GM18508 (cell line): Measurements from ENCODE around the gene SYTL3.
"Not testable (repeated sequence)": the region's sequence is repeated elsewhere in the genome, so short reads cannot be mapped to it uniquely, and the experiment has no call there.

Source experiments
- ATAC-seq: cut with Tn5 transposase; IDR thresholded peaks from one replicate; pipeline ENCODE4 v1.9.1; 2021; ENCODE audit warnings: moderate number of reproducible peaks; ENCODE audit not compliant: insufficient read depth, unreplicated experiment

Gene SYTL3

DNA sequence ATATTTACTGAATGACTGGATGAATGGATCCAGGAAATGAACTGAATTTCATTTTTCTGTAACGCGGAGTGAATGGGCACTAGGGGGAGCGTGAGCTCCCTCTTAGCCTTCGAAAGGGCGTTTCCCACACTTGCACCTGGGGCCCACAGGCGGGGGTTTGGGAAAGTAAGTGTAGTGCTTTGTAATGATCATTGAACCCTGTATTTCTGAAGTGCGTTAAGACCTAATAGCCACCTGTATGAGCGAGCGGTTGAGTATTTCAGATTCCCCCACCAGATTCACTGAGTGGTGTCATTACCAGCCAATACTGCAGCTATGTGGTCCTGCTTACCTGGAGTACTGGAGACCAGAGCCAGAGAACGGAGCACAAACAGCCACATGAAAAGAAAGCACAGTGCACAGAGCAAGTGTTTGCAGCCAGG lies 10.5 kb downstream of the SYTL3 start:
- ATAC-seq: no peak

DNA sequence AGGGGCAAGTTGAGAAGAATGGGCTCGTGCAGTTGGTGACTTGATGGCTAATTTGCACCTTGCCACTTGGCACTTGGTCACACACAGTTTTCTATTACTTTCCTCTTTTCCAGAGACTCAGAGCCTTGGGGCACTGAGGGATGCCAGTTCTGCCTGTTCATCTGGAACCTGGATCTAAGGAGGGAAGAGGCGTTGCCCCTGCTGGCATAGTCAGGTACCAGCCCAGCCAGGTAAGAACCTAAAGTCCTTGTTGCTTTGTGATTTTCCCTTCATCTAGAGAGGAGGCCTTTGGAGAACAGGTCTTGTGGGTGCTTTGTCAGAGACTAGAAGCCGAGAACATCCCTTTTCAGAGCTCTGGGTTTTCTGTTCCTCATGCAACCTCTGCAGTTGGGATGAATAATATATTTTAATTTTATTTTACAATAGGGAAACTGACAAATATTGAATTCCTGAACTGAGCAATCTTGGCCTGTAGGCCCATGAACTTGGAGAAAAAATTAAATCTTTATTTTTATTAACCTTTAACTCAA lies 11.4 kb downstream of the SYTL3 start:
- no peak for ATAC-seq

DNA sequence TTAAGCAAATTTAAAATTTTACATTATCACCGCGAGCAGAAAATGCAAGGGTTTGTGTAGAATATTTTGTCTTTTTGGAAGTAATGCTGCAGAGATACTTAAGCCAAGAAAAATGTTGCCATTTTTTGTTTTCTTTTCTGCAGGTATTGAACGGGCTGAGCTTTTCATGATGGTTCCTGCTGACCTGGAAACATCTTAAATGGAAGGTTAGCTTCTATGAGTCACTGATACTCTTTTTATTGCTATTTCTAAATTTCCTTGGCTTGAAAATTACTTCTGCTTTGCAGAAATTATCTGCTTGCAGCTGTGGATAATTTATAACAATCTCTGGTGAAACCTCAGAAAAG lies 12.7 kb downstream of the SYTL3 start:
- ATAC-seq: no peak

DNA sequence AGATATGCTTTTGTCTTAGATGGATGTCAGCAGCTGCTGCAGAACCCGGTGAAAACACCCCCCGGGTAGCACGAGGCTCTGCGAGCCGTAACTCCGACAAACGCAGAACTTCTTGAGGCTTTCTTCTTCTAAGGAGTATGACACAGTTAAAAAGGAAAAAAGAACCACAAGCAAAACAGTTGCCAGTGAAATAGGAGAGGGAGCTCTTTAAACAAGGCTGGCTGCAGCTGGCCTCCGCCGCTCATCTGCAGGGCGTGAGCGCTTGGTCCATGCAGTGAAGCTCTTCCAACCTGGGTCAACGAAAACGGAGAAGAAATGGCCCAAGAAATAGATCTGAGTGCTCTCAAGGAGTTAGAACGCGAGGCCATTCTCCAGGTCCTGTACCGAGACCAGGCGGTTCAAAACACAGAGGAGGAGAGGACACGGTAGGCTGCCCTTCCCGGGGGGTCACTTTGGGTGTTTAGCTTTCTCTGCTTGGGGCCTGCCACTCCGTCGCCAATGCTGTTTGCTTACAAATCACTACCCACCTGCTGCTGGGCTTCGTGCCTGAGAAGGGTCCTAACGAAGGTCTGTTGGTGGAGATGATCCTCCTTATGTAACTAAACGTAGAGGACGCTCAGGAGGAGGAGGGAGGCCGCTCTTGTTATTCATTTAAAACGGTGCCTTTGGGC lies 13.2 kb downstream of the SYTL3 start:
- ATAC-seq: no peak

DNA sequence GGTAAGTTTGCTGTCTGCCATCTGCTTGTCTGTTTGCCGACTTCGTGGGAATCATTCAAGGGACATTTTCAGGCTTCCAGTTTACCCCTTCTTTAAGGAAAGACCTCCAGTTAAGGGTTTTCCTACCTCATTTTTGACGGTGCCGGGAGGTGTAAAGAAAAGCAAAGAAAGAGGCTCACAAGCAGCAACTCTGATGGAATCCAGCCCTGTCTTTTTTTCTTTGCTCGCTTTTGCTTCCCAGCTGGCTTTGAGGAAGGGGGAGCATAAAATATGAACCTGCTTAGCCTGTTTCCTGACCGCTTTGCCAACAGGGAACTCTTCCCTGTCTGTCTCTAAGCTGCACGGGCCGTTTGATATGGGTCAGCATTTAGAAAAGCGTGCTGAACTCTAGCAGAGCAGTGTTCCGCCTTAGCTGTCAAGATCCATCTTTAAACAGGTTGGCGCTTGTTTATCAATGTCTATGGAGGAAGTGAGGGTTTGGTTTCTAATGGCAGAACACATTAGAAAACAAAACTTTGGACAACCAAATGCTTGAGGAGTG lies 13.8 kb downstream of the SYTL3 start:
- no peak for ATAC-seq

DNA sequence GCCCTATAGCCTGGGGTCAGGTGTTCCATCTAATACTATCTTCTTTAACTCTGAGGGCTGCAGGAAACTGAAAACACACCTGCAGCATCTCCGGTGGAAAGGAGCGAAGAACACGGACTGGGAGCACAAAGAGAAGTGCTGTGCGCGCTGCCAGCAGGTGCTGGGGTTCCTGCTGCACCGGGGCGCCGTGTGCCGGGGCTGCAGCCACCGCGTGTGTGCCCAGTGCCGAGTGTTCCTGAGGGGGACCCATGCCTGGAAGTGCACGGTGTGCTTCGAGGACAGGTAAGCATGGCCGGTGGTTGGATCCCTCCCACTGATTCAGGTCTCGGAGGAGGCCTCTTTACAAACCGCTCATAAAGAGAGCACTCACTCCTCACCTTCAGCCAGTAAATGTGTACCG lies 15.5 kb downstream of the SYTL3 start:
- no peak for ATAC-seq

DNA sequence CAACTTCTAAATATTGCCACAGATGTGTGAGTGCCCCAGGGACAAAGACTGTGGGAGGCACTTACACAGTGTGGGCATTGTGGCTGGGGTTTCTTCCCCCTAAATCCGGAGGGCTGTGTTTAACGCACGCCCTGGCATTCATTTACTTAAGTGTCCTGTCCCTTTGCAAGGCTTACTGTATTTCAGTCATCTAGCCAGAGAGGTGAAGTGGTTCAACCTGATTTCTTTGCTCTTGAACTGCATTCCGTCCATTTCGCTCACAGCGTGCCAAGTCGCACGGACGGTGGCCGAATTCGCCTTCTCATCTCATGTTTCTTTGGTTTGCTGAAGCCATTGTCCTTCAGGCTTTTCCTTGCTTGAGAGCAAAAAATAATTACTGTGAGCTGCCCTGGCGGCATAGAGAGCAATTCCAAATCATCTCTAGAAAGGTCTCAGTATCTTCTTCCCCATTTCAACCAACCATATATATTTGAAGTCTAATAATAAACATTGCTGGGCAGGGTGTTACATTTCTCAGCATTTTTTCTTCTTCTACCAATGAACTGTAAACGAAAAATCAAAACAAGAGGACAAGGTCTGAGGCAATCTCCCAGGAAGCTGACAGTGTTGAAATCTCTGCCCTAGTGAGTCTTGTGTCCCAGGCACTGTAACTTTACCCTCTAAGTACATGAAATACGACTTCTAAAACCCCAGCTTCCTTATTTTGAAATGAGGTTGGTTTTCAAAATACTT lies 16.9 kb downstream of the SYTL3 start:
- ATAC-seq: no peak

DNA sequence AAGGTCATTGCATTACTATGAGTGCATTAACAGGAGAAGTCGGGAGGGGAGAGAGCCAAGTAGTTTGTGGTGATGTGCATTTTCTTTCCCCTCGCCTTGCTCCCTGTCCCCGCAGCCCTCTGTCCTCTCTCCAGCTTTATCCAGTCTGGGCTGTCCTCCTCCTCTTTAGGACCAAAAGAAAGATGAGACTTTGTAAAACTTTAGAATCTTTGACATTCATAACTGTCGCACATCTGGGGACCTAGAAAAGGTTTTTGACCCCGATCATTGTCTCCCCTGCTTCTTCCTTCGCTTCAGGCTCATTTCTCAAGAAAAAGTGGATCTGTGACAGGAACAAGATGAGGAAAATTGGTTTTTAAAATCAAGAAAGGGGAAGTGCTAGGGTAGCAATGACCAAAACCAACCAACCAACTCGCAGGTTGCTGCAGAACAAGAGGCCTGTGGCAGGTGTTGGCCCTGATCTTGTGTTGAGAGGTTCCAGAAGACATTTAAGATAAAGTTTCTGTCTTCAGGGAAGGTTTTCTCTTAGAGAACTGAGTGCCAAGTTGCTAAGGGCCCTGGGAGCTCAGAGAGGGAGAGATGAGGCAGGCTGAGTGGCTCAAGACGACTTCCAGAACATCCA lies 17.6 kb downstream of the SYTL3 start:
- ATAC-seq: no peak

DNA sequence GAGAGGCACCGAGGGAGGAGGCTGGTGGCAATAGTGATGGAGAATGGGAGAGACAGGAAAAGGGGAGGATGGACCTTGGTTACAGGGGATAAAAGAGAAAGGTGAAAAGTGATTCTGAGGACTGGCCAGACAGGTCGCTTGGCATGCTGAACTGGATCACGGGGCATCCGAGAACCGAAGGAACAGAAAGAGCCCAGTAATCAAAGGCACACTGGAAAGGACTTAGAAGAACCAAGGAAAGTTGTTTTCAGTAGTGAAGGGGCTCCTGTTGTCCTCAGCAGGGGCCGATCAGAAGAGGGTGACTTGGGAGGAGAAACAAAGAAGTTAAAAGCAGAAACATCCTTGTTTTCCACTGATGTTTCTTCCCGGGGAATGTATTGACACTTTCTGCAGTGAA lies 18.9 kb downstream of the SYTL3 start:
- ATAC-seq: no peak

DNA sequence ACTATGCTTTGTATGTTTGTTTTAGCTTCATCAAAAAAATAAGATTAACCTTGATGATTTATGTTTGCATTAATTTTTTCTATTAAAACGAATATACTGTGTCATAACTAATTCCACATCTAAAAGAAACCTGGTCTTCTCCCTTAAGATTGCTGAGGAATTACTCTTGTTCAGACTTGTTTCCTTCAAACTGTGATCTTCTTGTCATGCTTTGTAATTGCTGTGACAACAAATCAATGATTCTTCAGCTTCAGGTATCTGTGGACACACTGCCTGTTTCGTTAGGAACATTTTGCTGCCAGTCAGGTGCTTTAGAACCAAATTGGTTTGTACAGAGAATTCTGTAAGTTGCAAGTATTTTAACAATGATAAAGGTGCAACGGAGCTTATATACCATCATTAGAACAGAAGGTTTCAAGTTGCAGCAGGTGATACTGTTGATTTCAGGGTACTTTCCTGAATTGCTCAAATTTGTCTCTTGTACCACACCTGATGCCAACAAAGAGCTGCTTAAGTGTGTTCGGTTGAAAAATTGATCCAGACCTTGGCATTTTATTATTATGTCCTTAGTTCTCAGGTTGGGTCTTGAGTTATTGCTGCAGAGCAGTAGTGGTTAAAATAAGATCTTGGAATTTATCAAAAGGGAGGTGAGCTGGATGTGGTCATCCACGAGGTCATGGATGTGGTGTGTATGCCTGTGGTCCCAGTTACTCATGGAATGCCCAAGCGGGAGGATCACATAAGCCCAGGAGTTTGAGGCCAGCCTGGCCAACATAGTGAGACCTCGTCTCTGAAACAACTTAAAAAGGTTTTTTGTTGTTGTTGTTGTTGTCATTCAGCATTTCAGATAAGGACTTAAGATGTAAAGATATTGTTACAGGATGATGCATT lies 19.5 kb downstream of the SYTL3 start:
- no peak for ATAC-seq

DNA sequence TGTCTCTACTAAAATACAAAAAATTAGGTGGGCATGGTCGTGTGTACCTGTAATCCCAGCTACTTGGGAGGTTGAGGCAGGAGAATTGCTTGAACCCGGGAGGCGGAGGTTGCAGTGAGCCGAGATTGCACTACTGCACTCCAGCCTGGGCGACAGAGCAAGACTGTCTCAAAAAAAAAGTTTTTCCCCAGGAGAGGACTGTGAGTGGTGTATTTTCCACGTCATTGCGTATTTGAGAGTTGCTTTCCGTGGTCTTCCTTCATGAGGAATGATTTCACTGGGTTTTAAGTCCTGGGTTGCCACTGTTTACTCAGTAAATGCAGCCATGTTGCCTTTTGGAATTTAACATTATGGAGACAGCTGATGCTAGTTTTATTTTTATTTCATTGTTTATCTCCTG lies 22.3 kb downstream of the SYTL3 start:
- not testable (repeated sequence) for ATAC-seq

DNA sequence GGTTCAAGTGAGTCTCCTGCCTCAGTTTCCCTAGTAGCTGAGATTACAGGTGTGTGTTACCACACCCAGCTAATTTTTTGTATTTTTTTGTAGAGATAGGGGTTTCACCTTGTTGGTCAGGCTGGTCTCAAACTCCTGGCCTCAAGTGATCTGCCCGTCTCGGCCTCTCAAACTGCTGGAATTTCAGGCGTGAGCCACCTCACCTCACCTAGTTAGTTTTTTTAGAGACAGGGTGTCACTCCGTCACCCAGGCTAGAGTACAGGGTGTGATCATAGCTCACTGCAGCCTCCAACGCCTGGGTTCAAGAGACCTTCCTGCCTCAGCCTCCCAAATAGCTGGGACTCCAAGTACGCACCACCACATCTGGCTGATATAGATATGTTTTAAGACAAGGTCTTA lies 22.9 kb downstream of the SYTL3 start:
- ATAC-seq: no peak

DNA sequence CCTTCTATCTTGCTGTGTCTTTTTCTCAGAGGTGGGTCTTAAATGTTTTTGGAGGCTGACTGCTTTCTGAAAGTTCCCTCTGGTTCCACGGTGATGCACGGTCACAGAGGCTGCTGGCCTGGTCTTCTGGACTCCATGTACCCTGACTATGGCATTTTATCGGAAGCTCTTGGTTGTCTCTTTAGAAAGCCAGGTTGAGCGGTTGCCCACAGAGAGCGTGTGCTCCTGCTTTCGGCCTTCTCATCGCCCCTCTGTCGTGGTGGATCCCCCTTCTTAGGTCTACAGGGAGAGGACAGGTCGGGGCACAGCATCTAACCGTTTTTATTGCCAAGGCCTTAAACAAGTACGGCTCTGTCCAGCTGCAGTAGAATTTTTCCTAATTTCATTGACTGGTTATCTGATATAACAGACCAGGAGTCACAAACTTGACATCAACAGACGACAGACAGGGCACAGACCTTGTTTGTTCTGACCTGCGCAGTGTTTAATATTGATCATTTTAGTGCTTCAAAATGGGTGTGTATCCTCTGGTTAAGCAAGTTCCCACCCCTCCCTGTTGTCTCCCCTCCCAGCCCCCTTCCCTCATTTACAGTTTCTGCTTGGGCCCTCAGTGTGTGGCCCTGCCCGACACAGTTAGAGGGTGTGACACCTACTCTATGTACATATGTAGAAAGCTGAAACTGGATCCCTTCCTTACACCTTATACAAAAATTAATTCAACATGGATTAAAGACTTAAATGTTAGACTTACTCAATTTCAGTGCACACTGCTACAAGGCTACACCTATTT lies 24.7 kb downstream of the SYTL3 start:
- no peak for ATAC-seq

DNA sequence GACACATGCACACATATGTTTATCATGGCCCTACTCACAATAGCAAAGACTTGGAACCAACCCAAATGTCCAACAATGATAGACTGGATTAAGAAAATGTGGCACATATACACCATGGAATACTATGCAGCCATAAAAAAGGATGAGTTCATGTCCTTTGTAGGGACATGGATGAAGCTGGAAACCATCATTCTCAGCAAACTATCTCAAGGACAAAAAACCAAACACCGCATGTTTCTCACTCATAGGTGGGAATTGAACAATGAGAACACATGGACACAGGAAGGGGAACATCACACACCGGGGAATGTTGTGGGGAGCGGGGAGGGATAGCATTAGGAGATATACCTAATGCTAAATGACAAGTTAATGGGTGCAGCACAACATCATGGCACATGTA lies 27.2 kb downstream of the SYTL3 start:
- not testable (repeated sequence) for ATAC-seq

DNA sequence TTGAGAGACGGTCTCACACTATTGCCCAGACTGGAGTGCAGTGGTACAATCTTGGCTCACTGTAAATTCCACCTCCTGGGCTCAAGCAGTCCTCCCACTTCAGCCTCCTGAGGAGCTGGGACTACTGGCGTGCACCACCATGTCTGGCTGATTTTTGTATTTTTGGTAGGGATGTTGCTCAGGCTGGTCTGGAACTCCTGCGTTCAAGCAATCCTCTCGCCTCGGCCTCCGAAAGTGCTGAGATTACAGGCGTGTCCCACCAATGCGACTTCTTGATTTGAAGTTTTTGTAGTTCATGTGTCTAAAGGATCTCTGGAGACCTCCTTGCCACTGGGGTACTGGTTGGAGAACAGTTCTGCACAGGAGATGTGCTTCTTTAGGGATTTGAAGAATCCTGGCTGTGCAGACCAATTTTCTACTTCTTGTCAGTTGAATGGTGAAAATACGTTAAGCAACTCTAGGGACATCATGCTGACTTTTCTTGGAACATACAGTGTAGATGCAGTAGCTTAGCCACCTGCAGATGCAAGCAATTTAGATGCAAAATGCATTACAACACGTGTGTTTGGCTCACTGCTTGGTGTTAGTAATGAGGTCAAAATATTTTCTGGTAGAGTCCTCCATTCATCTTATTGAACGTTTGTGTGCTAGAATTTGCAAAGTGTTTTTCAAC lies 28.2 kb downstream of the SYTL3 start:
- no peak for ATAC-seq

DNA sequence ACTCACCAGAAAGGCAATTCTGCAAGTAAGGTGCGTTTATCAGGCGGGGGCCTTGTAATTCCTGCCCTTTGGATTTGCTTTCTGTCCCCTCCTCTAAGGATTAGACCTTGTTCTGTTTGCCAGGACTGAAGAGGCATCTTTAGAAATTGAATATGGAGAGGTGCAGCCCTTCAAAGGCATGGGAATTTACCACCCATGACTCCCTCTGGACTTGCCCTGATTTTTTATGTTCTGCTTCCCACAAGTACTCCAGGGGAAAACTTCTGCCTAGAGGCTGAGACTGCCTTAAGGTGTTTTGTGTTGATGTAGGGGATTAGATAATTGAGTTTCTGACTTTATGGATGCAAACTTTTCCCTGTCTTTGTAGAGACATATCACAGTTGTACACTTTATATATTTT lies 30.2 kb downstream of the SYTL3 start:
- ATAC-seq: no peak

DNA sequence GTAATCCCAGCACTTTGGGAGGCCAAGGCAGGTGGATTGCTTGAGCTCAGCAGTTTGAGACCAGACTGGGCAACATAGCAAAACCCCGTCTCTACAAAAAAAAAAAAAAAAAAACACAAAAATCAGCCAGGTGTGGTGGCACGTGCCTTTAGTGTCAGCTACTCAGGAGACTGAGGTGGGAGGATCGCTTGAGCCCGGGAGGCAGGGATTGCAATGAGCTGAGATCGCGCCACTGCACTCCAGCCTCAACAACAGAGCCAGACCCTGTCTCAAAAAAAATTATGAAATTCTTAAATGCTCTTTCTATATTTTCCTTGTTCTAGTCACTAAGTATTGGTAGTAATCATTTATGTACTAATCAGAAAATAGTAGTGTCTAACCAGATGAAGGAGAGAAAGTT lies 30.6 kb downstream of the SYTL3 start:
- no peak for ATAC-seq

DNA sequence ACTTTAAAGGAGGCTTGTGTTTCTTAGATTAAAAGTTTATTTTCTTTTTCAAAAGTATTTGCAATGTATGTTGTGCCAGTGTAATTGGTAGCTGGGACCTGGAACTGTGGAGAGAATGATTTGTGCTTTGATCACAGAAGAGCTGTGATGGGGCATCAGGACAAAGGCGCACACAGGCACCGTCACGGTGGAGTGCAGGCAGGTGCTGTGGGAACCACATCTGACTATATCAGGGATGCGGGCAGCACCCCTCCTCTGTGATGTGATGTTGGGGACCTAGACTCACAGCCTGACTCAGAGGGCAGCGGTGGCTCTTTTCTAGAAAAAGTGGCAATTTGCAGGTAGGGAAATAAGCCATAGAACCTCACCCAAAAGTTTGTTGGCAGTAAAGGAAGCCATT lies 34.5 kb downstream of the SYTL3 start:
- ATAC-seq: no peak

DNA sequence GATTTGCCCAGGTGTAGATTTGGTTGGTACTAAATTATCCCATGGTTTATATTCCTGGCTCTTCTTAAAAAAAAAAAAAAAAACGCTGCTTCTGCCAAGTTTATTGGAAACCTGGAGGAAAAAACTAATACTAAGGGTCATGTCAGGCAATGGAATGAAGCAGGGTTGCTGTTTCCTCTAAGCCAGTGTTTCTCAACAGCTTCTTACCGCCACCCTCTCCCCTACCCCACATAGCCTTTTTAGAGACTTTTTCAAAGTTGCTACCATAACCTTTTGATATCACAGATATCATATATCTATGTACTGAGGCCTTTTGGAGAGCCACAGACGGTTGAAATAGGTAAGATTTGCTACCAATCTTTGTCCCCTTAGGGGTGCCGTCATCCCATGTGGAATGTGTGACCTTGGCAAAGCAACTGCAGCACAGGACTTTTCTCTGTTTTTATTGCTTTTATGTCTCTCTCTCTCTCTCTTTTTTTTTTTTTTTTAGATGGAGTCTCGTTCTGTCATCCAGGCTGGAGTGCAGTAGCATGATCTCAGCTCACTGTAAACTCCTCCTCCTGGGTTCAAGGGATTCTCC lies 35.0 kb downstream of the SYTL3 start:
- no peak for ATAC-seq
